Measurements from ENCODE around the gene F7.

DNA sequence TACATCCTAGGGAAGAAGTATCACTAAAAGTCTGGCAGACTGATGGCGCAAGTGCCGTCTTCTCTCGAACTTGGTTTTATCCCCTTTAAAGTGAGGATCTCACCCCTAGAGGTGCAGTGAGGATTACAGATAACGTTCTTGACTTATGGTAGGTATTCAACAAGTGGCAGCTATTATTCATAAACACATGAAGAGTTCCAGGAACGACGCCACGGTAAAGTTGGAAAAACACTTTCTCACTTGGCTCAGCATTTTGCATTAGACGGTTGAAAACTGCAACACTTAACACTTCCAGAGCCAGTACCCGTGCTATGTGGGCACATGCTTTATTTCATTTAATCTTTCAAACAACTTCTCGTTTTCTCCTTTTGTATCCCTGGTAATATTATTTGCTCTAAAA, 61.6 kb downstream of the F7 start:
- TF ChIP-seq SP1 (IDR thresholded peaks at IDR 0.05) (no peak), TARDBP (IDR thresholded peaks at IDR 0.05) (no peak), BHLHE40 (IDR thresholded peaks at IDR 0.05; ENCODE audit: borderline replicate concordance) (no peak), L3MBTL2 (conservative IDR thresholded peaks at IDR 0.05) (no peak), ELF4 (IDR thresholded peaks at IDR 0.05) (no peak), FOXK2 (IDR thresholded peaks at IDR 0.05) (no peak), ZNF384 (IDR thresholded peaks at IDR 0.05) (no peak), HDGF (IDR thresholded peaks at IDR 0.05; ENCODE audit: borderline replicate concordance) (no peak), NFRKB (IDR thresholded peaks at IDR 0.05) (no peak), FOXM1 (IDR thresholded peaks at IDR 0.05; ENCODE audit: borderline replicate concordance) (no peak)
- TF ChIP-seq, protein P1, sequence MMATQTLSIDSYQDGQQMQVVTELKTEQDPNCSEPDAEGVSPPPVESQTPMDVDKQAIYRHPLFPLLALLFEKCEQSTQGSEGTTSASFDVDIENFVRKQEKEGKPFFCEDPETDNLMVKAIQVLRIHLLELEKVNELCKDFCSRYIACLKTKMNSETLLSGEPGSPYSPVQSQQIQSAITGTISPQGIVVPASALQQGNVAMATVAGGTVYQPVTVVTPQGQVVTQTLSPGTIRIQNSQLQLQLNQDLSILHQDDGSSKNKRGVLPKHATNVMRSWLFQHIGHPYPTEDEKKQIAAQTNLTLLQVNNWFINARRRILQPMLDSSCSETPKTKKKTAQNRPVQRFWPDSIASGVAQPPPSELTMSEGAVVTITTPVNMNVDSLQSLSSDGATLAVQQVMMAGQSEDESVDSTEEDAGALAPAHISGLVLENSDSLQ (IDR thresholded peaks at IDR 0.05): no peak

Measured in HEK293T (cell line).